ENCODE results near the gene NBEA. TPM values are rescaled to one million over a fixed set of nuclear protein-coding genes. Genes with fewer than 3 reads are reported as not detected.

NBEA gene
- total and polyA plus RNA-seq, 2 experiments from 2014 or later = 9.1 to 29.1 TPM

DNA sequence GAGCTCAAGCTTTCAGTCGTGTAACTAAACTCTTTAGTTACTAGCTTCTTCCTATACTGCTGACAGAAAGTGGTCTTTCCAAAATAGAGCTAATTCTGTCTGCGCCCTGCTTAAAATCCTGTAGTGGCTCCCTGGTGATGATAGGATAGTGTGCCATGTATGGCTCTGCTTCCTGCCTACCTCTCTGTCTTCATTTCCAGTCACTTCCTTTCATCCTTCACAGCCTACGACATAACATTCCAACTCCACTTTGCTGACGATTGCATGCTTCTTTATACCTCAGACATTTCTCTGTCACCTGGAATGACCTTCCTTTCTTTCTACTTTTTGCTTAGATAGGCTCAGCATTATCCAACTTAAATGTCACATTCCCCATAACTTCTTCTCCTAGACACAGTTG, 343.6 kb downstream of the NBEA start (continued):
- TF ChIP-seq EZH2phosphoT487 (IDR thresholded peaks at IDR 0.05; ENCODE audit: unreplicated experiment) = no peak
- TF ChIP-seq, protein P1, sequence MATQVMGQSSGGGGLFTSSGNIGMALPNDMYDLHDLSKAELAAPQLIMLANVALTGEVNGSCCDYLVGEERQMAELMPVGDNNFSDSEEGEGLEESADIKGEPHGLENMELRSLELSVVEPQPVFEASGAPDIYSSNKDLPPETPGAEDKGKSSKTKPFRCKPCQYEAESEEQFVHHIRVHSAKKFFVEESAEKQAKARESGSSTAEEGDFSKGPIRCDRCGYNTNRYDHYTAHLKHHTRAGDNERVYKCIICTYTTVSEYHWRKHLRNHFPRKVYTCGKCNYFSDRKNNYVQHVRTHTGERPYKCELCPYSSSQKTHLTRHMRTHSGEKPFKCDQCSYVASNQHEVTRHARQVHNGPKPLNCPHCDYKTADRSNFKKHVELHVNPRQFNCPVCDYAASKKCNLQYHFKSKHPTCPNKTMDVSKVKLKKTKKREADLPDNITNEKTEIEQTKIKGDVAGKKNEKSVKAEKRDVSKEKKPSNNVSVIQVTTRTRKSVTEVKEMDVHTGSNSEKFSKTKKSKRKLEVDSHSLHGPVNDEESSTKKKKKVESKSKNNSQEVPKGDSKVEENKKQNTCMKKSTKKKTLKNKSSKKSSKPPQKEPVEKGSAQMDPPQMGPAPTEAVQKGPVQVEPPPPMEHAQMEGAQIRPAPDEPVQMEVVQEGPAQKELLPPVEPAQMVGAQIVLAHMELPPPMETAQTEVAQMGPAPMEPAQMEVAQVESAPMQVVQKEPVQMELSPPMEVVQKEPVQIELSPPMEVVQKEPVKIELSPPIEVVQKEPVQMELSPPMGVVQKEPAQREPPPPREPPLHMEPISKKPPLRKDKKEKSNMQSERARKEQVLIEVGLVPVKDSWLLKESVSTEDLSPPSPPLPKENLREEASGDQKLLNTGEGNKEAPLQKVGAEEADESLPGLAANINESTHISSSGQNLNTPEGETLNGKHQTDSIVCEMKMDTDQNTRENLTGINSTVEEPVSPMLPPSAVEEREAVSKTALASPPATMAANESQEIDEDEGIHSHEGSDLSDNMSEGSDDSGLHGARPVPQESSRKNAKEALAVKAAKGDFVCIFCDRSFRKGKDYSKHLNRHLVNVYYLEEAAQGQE (IDR thresholded peaks at IDR 0.05; ENCODE audit: unreplicated experiment) = no peak
- no peak for TF ChIP-seq STAT1 (IDR thresholded peaks at IDR 0.05; ENCODE audit: unreplicated experiment)
- no peak for TF ChIP-seq CREB1 (CRISPR knock-in tag; IDR thresholded peaks at IDR 0.05; ENCODE audit: low read depth)

DNA sequence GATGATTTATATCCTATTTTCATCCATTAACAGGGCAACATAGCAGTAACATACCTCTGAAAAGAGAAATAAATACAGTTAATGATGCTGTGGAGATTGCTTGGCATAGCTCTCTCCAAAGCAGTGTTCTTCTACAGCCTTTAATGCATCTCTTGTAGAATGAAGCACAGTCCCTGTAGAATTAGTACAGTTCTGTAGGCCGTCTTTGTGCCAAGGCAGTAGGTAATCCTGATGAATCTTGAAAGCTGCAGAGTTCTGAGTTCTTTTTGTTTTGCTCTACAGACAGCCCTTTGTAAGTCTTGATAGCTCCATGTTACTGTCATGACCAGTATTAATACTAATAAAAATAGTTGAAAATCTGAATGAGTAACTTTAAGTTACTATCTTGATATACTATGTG, 350.3 kb downstream of the NBEA start:
- Mint-ChIP-seq H3K27me3 (ENCODE audit: insufficient read depth, low read depth, poor library complexity) (no peaks in the 10 kb centered on the region), H3K9me3 (no peaks in the 10 kb centered on the region), H3K27ac (no peak overlapping the region), H3K4me1 (peaks cover 6% of the 10 kb centered on the region), H3K36me3 (ENCODE audit: low read depth) (no peaks in the 10 kb centered on the region), H3K4me3 (no peak overlapping the region)
- TF ChIP-seq, protein P2, sequence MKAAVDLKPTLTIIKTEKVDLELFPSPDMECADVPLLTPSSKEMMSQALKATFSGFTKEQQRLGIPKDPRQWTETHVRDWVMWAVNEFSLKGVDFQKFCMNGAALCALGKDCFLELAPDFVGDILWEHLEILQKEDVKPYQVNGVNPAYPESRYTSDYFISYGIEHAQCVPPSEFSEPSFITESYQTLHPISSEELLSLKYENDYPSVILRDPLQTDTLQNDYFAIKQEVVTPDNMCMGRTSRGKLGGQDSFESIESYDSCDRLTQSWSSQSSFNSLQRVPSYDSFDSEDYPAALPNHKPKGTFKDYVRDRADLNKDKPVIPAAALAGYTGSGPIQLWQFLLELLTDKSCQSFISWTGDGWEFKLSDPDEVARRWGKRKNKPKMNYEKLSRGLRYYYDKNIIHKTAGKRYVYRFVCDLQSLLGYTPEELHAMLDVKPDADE (IDR thresholded peaks at IDR 0.05) = no peak
- TF ChIP-seq EZH2 (IDR thresholded peaks at IDR 0.05; ENCODE audit: low read depth, unreplicated experiment) = no peak
- no peak for TF ChIP-seq EZH2phosphoT487 (IDR thresholded peaks at IDR 0.05; ENCODE audit: unreplicated experiment)
- TF ChIP-seq, protein P3, sequence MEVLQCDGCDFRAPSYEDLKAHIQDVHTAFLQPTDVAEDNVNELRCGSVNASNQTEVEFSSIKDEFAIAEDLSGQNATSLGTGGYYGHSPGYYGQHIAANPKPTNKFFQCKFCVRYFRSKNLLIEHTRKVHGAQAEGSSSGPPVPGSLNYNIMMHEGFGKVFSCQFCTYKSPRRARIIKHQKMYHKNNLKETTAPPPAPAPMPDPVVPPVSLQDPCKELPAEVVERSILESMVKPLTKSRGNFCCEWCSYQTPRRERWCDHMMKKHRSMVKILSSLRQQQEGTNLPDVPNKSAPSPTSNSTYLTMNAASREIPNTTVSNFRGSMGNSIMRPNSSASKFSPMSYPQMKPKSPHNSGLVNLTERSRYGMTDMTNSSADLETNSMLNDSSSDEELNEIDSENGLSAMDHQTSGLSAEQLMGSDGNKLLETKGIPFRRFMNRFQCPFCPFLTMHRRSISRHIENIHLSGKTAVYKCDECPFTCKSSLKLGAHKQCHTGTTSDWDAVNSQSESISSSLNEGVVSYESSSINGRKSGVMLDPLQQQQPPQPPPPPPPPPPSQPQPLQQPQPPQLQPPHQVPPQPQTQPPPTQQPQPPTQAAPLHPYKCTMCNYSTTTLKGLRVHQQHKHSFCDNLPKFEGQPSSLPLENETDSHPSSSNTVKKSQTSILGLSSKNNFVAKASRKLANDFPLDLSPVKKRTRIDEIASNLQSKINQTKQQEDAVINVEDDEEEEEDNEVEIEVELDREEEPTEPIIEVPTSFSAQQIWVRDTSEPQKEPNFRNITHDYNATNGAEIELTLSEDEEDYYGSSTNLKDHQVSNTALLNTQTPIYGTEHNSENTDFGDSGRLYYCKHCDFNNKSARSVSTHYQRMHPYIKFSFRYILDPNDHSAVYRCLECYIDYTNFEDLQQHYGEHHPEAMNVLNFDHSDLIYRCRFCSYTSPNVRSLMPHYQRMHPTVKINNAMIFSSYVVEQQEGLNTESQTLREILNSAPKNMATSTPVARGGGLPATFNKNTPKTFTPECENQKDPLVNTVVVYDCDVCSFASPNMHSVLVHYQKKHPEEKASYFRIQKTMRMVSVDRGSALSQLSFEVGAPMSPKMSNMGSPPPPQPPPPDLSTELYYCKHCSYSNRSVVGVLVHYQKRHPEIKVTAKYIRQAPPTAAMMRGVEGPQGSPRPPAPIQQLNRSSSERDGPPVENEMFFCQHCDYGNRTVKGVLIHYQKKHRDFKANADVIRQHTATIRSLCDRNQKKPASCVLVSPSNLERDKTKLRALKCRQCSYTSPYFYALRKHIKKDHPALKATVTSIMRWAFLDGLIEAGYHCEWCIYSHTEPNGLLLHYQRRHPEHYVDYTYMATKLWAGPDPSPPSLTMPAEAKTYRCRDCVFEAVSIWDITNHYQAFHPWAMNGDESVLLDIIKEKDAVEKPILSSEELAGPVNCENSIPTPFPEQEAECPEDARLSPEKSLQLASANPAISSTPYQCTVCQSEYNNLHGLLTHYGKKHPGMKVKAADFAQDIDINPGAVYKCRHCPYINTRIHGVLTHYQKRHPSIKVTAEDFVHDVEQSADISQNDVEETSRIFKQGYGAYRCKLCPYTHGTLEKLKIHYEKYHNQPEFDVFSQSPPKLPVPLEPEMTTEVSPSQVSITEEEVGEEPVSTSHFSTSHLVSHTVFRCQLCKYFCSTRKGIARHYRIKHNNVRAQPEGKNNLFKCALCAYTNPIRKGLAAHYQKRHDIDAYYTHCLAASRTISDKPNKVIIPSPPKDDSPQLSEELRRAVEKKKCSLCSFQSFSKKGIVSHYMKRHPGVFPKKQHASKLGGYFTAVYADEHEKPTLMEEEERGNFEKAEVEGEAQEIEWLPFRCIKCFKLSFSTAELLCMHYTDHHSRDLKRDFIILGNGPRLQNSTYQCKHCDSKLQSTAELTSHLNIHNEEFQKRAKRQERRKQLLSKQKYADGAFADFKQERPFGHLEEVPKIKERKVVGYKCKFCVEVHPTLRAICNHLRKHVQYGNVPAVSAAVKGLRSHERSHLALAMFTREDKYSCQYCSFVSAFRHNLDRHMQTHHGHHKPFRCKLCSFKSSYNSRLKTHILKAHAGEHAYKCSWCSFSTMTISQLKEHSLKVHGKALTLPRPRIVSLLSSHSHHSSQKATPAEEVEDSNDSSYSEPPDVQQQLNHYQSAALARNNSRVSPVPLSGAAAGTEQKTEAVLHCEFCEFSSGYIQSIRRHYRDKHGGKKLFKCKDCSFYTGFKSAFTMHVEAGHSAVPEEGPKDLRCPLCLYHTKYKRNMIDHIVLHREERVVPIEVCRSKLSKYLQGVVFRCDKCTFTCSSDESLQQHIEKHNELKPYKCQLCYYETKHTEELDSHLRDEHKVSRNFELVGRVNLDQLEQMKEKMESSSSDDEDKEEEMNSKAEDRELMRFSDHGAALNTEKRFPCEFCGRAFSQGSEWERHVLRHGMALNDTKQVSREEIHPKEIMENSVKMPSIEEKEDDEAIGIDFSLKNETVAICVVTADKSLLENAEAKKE (CRISPR knock-in tag; IDR thresholded peaks at IDR 0.05) = no peak
- DNase-seq (ENCODE audit: low spot score) (no peak), ATAC-seq (no peak)
- H3K36me3 ChIP-seq (ENCODE audit: insufficient read depth) = no peaks in the 10 kb centered on the region
- no peaks in the 10 kb centered on the region for H3F3A ChIP-seq (replicated peaks; ENCODE audit: low read depth)
- H4K20me1 ChIP-seq (replicated peaks; ENCODE audit: insufficient read depth) = no peaks in the 10 kb centered on the region
- no peak overlapping the region for H3K27ac ChIP-seq (ENCODE audit: low read depth)
- H2AFZ ChIP-seq = no peak overlapping the region
- H3K4me2 ChIP-seq = no peak overlapping the region
- no peaks in the 10 kb centered on the region for H3K27me3 ChIP-seq (ENCODE audit: insufficient read depth)
- no peaks in the 10 kb centered on the region for H3K79me2 ChIP-seq (replicated peaks; ENCODE audit: insufficient read depth)
- H3K4me3 ChIP-seq = no peak overlapping the region
- H3K4me1 ChIP-seq (ENCODE audit: insufficient read depth) = peaks cover 4% of the 10 kb centered on the region; the same call in 1 of the 2 replicates
- H3K9me2 ChIP-seq (ENCODE audit: insufficient read depth) = no peaks in the 10 kb centered on the region

Data from GM23338 (cell line).